ENCODE results near the gene NUCKS1.

NUCKS1 gene

GRCh38 chr1:205672395-205672889 is 77.5 kb downstream of the NUCKS1 start:
- TF ChIP-seq, protein P1, sequence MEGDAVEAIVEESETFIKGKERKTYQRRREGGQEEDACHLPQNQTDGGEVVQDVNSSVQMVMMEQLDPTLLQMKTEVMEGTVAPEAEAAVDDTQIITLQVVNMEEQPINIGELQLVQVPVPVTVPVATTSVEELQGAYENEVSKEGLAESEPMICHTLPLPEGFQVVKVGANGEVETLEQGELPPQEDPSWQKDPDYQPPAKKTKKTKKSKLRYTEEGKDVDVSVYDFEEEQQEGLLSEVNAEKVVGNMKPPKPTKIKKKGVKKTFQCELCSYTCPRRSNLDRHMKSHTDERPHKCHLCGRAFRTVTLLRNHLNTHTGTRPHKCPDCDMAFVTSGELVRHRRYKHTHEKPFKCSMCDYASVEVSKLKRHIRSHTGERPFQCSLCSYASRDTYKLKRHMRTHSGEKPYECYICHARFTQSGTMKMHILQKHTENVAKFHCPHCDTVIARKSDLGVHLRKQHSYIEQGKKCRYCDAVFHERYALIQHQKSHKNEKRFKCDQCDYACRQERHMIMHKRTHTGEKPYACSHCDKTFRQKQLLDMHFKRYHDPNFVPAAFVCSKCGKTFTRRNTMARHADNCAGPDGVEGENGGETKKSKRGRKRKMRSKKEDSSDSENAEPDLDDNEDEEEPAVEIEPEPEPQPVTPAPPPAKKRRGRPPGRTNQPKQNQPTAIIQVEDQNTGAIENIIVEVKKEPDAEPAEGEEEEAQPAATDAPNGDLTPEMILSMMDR (IDR thresholded peaks at IDR 0.05; ENCODE audit: control insufficient read depth, extremely low read depth, insufficient read depth): peak; percentile 24; the same call in 1 of the 2 replicates
- H3K4me3 ChIP-seq (ENCODE audit: low read depth, low read length): no peak overlapping the region
- no peak for DNase-seq (ENCODE audit: low read depth)

GRCh38 chr1:205670611-205671430 is 79.2 kb downstream of the NUCKS1 start:
- TF ChIP-seq, protein P1 (IDR thresholded peaks at IDR 0.05; ENCODE audit: control insufficient read depth, extremely low read depth, insufficient read depth): no peak
- H3K4me3 ChIP-seq (ENCODE audit: low read depth, low read length): no peak overlapping the region
- DNase-seq (ENCODE audit: low read depth): no peak

DNA sequence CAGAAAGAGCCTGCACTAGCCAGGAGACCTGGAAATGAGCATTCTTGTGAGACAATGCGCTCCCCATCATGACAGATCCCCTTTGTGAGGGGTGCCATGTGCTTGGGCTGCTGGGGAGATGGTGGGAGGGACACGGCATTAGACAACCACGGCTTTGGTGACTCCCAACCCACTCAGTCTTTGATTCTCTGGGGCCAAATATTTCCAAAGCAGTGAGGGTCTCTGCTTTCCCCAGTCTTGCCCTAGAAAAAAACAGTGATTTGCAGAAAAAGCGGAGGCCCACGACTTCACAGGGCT is 79.9 kb downstream of the NUCKS1 start:
- H3K4me3 ChIP-seq (ENCODE audit: low read depth, low read length): no peak overlapping the region
- DNase-seq (ENCODE audit: low read depth): no peak
- TF ChIP-seq, protein P1 (IDR thresholded peaks at IDR 0.05; ENCODE audit: control insufficient read depth, extremely low read depth, insufficient read depth): no peak

DNA sequence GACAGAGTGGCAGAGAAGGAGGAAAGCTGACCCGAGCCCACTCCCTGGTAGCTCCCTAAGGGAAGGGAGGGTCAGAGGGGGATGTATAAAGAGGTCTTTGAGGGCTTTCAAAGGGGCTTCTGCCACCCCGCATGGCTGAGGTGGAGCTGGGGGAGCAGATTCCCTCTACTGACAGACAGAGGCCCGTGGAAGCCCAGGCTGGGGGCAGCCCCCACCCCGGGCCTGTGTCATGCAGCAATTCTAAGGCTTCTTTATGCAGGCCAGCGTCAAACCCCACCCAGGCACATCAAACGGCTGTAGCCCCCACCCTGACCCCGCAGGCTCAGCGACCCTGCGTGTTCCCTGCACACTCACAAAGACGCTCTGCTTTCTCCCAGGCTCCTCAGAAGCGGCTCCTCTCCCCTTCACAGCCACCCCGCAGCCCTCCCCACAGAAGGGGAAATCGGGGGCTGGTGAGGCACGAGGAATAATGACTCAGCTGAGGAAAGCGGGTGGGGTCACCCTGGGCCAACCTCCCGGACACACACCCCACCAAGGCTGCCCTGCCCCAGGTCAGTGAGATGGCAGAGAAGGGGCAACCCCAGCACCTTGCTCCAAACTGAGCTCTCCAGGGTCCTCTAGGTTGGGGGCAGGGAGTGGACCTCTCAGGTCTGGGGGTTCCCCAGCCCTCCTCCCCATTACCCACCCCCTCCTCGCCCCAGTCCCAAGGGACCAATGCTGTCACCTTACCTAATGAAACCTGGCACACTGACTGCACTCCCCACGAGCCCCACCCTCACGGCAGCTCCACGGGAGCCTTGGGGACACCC is 80.4 kb downstream of the NUCKS1 start:
- no peak overlapping the region for H3K4me3 ChIP-seq (ENCODE audit: low read depth, low read length)
- TF ChIP-seq, protein P1 (IDR thresholded peaks at IDR 0.05; ENCODE audit: control insufficient read depth, extremely low read depth, insufficient read depth): no peak

DNA sequence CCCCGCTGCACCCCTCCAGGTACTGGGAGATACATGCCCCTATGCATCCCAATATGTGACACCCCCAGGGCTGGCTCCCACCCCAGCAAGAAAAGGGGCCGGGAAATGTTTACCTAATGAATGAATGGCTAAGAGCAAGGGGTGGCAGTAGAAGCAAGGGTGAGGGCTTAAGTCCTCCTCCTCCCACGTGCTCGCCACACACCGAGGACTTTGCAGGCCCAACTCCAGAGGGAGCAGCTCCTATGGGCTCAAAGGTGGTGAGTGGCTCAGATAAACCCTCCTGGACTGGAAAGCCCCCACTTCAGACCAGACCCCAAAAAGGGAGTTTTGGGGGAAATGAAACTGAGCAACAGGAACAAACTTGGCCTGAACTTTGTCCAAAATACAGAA is 81.0 kb downstream of the NUCKS1 start:
- H3K4me3 ChIP-seq (ENCODE audit: low read depth, low read length): no peak overlapping the region
- TF ChIP-seq, protein P1 (IDR thresholded peaks at IDR 0.05; ENCODE audit: control insufficient read depth, extremely low read depth, insufficient read depth): no peak
- no peak for DNase-seq (ENCODE audit: low read depth)

More for the DNA sequence above, 80.4 kb downstream of the NUCKS1 start:
- DNase-seq (ENCODE audit: low read depth): no peak

GRCh38 chr1:205667909-205668643 is 81.9 kb downstream of the NUCKS1 start:
- DNase-seq (ENCODE audit: low read depth): peak; percentile 40
- H3K4me3 ChIP-seq (ENCODE audit: low read depth, low read length): no peak overlapping the region
- TF ChIP-seq, protein P1 (IDR thresholded peaks at IDR 0.05; ENCODE audit: control insufficient read depth, extremely low read depth, insufficient read depth): no peak

Measured in LNCaP clone FGC (cell line).